ENCODE measurements around the gene C17orf78.

C17orf78 gene

DNA sequence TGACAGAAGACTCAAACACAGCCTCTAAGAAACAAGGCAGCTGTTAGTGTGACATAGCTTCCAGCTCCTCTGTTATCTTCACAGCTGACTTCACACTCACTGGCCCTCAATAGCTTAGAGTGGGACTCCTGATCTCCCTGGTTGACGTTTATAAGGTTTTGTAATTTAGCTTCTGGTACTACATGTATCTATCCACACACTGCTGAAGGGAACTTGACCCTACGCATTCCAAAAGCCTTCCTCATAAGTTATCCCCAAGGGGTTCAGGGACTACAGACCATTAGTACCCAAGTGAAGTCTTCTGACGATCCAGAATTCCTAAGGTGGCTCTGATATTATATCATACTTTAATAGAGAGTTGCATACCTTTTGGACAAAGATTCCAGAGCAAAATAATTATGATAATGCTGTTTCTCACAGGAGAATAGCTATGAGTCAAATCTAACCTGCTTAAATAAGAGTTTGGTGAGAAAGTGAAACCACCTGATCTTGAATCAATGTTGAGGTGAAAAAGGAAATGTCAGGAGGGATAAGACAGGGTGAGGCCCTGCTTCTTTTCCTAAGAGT, 16.3 kb downstream of the C17orf78 start:
- TF ChIP-seq ZNF10 (tag by site-specific recombination; IDR thresholded peaks at IDR 0.05) (peak; percentile 54; the same call in 1 of the 2 replicates), SP7 (tag by site-specific recombination; IDR thresholded peaks at IDR 0.05) (0 out of 2 replicates have a peak, but pooled peaks have one; percentile 18), ZNF24 (tag by site-specific recombination; IDR thresholded peaks at IDR 0.05) (no peak), OSR2 (tag by site-specific recombination; IDR thresholded peaks at IDR 0.05) (peak; percentile 92), ZNF624 (tag by site-specific recombination; IDR thresholded peaks at IDR 0.05) (no peak), BCL11A (tag by site-specific recombination; IDR thresholded peaks at IDR 0.05; ENCODE audit: low read depth) (0 out of 2 replicates have a peak, but pooled peaks have one; percentile 16), ZNF132 (tag by site-specific recombination; IDR thresholded peaks at IDR 0.05; ENCODE audit: borderline replicate concordance) (no peak), ZNF600 (tag by site-specific recombination; IDR thresholded peaks at IDR 0.05) (0 out of 2 replicates have a peak, but pooled peaks have one; percentile 44), ZNF785 (tag by site-specific recombination; IDR thresholded peaks at IDR 0.05) (no peak), ZNF629 (tag by site-specific recombination; IDR thresholded peaks at IDR 0.05) (peak; percentile 64), ZNF266 (tag by site-specific recombination; IDR thresholded peaks at IDR 0.05; ENCODE audit: low read depth) (no peak), ZNF747 (tag by site-specific recombination; IDR thresholded peaks at IDR 0.05) (no peak), ZBTB17 (tag by site-specific recombination; IDR thresholded peaks at IDR 0.05) (peak; percentile 37; the same call in 1 of the 2 replicates)
- TF ChIP-seq, protein P1, sequence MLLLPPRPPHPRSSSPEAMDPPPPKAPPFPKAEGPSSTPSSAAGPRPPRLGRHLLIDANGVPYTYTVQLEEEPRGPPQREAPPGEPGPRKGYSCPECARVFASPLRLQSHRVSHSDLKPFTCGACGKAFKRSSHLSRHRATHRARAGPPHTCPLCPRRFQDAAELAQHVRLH (tag by site-specific recombination; IDR thresholded peaks at IDR 0.05): no peak
- TF ChIP-seq, protein P2, sequence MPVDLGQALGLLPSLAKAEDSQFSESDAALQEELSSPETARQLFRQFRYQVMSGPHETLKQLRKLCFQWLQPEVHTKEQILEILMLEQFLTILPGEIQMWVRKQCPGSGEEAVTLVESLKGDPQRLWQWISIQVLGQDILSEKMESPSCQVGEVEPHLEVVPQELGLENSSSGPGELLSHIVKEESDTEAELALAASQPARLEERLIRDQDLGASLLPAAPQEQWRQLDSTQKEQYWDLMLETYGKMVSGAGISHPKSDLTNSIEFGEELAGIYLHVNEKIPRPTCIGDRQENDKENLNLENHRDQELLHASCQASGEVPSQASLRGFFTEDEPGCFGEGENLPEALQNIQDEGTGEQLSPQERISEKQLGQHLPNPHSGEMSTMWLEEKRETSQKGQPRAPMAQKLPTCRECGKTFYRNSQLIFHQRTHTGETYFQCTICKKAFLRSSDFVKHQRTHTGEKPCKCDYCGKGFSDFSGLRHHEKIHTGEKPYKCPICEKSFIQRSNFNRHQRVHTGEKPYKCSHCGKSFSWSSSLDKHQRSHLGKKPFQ (tag by site-specific recombination; IDR thresholded peaks at IDR 0.05): peak; percentile 79
- TF ChIP-seq, protein P3, sequence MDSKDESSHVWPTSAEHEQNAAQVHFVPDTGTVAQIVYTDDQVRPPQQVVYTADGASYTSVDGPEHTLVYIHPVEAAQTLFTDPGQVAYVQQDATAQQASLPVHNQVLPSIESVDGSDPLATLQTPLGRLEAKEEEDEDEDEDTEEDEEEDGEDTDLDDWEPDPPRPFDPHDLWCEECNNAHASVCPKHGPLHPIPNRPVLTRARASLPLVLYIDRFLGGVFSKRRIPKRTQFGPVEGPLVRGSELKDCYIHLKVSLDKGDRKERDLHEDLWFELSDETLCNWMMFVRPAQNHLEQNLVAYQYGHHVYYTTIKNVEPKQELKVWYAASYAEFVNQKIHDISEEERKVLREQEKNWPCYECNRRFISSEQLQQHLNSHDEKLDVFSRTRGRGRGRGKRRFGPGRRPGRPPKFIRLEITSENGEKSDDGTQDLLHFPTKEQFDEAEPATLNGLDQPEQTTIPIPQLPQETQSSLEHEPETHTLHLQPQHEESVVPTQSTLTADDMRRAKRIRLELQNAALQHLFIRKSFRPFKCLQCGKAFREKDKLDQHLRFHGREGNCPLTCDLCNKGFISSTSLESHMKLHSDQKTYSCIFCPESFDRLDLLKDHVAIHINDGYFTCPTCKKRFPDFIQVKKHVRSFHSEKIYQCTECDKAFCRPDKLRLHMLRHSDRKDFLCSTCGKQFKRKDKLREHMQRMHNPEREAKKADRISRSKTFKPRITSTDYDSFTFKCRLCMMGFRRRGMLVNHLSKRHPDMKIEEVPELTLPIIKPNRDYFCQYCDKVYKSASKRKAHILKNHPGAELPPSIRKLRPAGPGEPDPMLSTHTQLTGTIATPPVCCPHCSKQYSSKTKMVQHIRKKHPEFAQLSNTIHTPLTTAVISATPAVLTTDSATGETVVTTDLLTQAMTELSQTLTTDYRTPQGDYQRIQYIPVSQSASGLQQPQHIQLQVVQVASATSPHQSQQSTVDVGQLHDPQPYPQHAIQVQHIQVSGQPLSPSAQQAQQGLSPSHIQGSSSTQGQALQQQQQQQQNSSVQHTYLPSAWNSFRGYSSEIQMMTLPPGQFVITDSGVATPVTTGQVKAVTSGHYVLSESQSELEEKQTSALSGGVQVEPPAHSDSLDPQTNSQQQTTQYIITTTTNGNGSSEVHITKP (tag by site-specific recombination; IDR thresholded peaks at IDR 0.05): peak; percentile 28; the same call in 1 of the 2 replicates
- no peaks in the 10 kb centered on the region for H3K36me3 ChIP-seq (ENCODE audit: control insufficient read depth in 2 of 2, insufficient read depth in 1 of 2, low read length in 2 of 2)
- no peak overlapping the region for H3K27ac ChIP-seq (ENCODE audit: extremely low read depth, low read depth, low read length)
- peaks cover 13% of the 10 kb centered on the region for H3K4me1 ChIP-seq (ENCODE audit: control insufficient read depth, insufficient read depth, low read length)
- ChIA-PET CTCF (interaction anchor here (0.5 to 10.9 kb wide), 5 partner anchors 16 to 953 kb away, joined by 3 to 141 read pairs (median 4); partner anchors contain the start of gene C17orf78), POLR2A (interaction anchor here (0.6 to 1.4 kb wide), 2 partner anchors 11 to 15 kb away, joined by 5 to 7 read pairs; partner anchors contain the start of gene TADA2A)
- no peaks in the 10 kb centered on the region for H3K9me3 ChIP-seq (ENCODE audit: control insufficient read depth, insufficient read depth, low read depth, low read length)
- no peak overlapping the region for H3K4me3 ChIP-seq (ENCODE audit: low read depth, low read length)

DNA sequence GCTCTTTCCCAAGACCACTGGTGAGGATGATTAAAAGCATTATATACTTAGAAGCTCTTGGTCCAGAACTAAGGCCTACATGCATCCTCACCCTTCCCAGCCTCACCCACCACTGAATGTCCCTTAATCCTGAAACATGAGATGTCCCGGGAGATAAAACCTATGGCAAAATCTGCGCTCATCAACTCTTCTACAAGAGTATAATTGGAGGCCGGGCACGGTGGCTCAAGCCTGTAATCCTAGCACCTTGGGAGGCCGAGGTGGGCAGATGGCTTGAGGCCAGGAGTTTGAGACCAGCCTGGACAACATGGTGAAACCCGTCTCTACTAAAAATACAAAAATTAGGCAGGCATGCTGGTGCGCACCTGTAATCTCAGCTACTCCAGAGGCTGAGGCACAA, 17.6 kb downstream of the C17orf78 start:
- Histone ChIP-seq H3K27ac (ENCODE audit: extremely low read depth, low read depth, low read length) (no peak overlapping the region), H3K4me3 (ENCODE audit: low read depth, low read length) (no peak overlapping the region), H3K9me3 (ENCODE audit: control insufficient read depth, insufficient read depth, low read depth, low read length) (no peaks in the 10 kb centered on the region), H3K4me1 (ENCODE audit: control insufficient read depth, insufficient read depth, low read length) (peaks cover 13% of the 10 kb centered on the region), H3K36me3 (ENCODE audit: control insufficient read depth in 2 of 2, insufficient read depth in 1 of 2, low read length in 2 of 2) (no peaks in the 10 kb centered on the region)
- TF ChIP-seq FEZF1 (tag by site-specific recombination; IDR thresholded peaks at IDR 0.05) (no peak), ZNF677 (tag by site-specific recombination; IDR thresholded peaks at IDR 0.05) (no peak), ZNF664 (tag by site-specific recombination; IDR thresholded peaks at IDR 0.05) (no peak), ZBTB8A (tag by site-specific recombination; IDR thresholded peaks at IDR 0.05) (no peak), ZNF133 (tag by site-specific recombination; IDR thresholded peaks at IDR 0.05) (peak; percentile 93)
- TF ChIP-seq, protein P4, sequence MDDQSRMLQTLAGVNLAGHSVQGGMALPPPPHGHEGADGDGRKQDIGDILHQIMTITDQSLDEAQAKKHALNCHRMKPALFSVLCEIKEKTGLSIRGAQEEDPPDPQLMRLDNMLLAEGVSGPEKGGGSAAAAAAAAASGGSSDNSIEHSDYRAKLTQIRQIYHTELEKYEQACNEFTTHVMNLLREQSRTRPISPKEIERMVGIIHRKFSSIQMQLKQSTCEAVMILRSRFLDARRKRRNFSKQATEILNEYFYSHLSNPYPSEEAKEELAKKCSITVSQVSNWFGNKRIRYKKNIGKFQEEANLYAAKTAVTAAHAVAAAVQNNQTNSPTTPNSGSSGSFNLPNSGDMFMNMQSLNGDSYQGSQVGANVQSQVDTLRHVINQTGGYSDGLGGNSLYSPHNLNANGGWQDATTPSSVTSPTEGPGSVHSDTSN (CRISPR knock-in tag; IDR thresholded peaks at IDR 0.05): no peak
- CTCF ChIA-PET: interaction anchor here (0.6 to 10.9 kb wide), 3 partner anchors 18 to 275 kb away, joined by 3 to 141 read pairs (median 3); partner anchors contain the start of gene C17orf78
- POLR2A ChIA-PET: no interaction called here
